Renal cortex interstitium (tissue), 11 donors: ENCODE data around the gene CDC42BPG. TPM values are rescaled to one million over a fixed set of nuclear protein-coding genes. Genes with fewer than 3 reads are reported as not detected.
A peak's percentile ranks its signal among the peaks of the same experiment; 100 is the strongest.
"Not testable (repeated sequence)": the region's sequence is repeated elsewhere in the genome, so short reads cannot be mapped to it uniquely, and the experiment has no call there.

ENCODE experiments used
- DNase-seq, 11 donors: peaks; one replicate each; pipeline ENCODE4 v3.0.0-alpha.2; 2013; ENCODE audit warnings: low read depth in 9 of 11, low spot score in 4 of 11; ENCODE audit errors: extremely low read depth in 1 of 11
- polyA plus RNA-seq, 3 donors: library from polyadenylated mRNA; unstranded; fragments of 120-200 nt; gene quantifications; one replicate each; pipeline ENCODE4 v1.2.1, GENCODE V29; 2013; ENCODE audit not compliant: insufficient read length in 3 of 3

The CDC42BPG gene
- polyA plus RNA-seq, 3 donors: 4.0 to 6.3 (median 5.8) TPM

- DNase-seq: no peak
These were observed 17.6 kb downstream of the CDC42BPG start for GRCh38 chr11:64826578-64827450.

- DNase-seq: no peak
These were observed 18.4 kb downstream of the CDC42BPG start for GRCh38 chr11:64826062-64826461.

- DNase-seq: no peak
These were observed 20.8 kb downstream of the CDC42BPG start for GRCh38 chr11:64823568-64824119.

DNA sequence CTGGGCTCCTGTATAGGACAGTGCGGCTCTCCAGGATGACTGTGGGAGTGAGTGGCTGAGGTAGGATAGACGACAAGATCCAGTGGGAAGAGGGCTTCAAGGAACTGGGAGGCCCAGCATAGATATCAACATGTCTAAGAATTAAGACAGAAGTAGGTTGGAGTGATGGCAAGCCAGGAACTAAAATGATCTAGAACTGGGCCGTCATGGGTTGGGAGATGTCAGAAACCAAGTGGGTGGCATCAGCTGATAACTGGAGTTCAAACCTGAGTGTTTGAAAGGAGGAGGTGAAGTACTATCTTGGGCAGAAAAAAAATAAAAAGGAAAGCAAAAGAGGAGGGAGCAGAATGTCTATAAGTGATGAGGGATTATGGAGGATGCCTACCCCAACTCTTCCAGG is 27.0 kb downstream of the CDC42BPG start:
- no peak for DNase-seq

- DNase-seq: not testable (repeated sequence)
These were observed 29.0 kb downstream of the CDC42BPG start for GRCh38 chr11:64815433-64815832.

DNA sequence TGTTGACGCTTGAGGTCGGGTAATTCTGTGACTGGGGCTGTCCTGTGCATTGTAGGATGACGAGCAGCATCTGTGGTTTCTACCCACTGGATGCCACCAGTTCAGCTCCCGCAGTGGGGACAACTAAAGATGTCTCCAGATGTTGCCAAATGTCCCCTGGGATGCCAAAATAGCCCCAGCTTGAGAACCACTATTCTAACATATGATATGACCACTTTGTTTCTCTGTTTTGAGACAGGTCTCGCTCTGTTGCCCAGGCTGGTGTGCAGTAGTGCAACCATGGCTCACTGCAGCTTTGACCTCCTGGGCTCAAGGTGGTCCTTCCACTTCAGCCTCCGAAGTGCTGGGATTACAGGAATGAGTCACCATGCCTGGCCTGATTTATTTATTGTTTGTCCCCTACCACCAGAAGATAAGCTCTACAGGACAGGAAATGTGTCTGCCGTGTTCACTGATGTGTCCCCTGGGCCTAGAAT is 29.7 kb downstream of the CDC42BPG start:
- no peak for DNase-seq

- no peak for DNase-seq
These were observed 30.6 kb downstream of the CDC42BPG start for GRCh38 chr11:64813826-64814225.

DNA sequence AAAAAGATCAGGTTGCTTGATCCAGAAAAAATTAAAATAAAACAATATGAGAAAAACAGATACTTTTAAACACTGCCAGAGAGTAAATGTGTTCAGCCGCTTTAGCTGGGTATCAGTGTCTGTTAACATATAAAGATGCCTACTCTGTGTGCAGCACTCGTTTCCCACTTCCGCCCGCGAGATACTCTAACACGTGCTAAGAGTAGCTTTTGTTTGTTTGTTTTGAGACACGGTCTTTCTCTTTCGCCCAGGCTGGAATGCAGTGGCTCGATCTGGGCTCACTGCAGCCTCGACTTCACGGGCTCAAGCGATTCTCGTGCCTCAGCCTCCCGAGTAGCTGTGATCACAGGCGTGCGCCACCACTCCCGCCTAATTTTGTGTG is 33.6 kb downstream of the CDC42BPG start:
- no peak for DNase-seq

GRCh38 chr11:64810271-64810890 is 34.1 kb downstream of the CDC42BPG start, which contains the start of gene MEN1:
Gene MEN1, minus strand, starts transcription at chr11:64810551. Its CDS starts 442 bp downstream, at chr11:64810109.
- peak; percentile 83 to 96 (median 93) for DNase-seq

DNA sequence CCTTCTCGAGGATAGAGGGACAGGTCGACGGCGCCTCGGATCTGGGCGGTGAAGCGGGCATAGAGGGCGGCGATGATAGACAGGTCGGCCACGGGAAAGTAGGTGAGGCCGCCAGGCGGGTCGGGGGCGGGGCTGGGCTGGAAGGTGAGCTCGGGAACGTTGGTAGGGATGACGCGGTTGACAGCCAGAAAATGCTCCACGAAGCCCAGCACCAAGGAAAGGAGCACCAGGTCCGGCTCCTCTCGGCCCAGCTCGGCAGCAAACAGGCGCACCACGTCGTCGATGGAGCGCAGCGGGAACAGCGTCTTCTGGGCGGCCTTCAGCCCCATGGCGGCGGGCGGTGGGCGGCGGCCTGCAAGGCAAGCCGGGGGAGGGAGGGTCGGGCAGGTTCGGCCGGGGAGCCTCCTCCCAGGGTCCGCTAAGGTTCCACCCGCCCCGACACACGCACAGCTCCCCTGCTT is 34.6 kb downstream of the CDC42BPG start:
- no peak for DNase-seq

- no peak for DNase-seq
These were observed 39.0 kb downstream of the CDC42BPG start for GRCh38 chr11:64805481-64805880.

- DNase-seq: no peak
These were observed 39.9 kb downstream of the CDC42BPG start for GRCh38 chr11:64804346-64805210.

DNA sequence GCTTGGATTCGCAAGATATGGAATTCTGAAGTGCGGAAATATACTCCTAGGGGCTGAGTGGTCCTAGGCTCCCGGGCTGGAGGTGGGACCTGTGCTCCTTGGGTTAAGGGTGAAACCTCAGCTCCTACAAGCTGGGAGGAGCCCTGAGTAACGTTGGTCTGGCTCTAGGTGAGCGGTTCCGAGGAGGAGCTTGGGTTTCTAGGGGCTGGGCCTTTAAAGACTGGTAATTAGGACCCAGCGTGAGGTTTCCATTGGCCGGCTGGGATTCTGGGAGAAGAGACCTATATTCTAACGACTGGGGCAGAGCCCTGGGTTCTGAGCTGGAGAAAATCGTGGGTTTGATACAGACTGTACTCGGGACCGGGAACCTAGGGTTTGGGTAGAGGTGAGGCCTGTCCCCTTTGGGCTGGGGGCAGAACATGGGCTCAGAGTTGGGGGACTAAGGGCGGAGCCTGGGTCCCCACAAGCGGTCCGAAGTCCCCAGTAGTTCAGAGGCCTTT is 40.6 kb downstream of the CDC42BPG start:
- no peak for DNase-seq

- DNase-seq: peak in 10 of 11 donors; percentile 69 to 84 (median 78)
These were observed 41.2 kb downstream of the CDC42BPG start, which contains the start of gene MAP4K2 for GRCh38 chr11:64803158-64803845. Gene MAP4K2, minus strand, starts transcription at chr11:64803214. Its CDS starts 65 bp downstream, at chr11:64803149.

- no peak for DNase-seq
These were observed 41.9 kb downstream of the CDC42BPG start for GRCh38 chr11:64802370-64803157.

- DNase-seq: no peak
These were observed 42.7 kb downstream of the CDC42BPG start for GRCh38 chr11:64801561-64802369.

GRCh38 chr11:64801158-64801464 is 43.3 kb downstream of the CDC42BPG start:
- no peak for DNase-seq
